Activated CD8-positive, alpha-beta memory T cell treated with anti-CD3 and anti-CD28 coated beads for 24 hours (primary cell): ENCODE measurements around the gene FTL.

Experiments used
- DNase-seq: peaks from one replicate; pipeline ENCODE4 v3.0.0-alpha.2; 2020

FTL gene

GRCh38 chr19:48946463-48947257 is 18.4 kb upstream of the FTL start:
- no peak for DNase-seq

- no peak for DNase-seq
These were observed 17.9 kb upstream of the FTL start for GRCh38 chr19:48947258-48947542.

GRCh38 chr19:48950159-48950558 is 14.9 kb upstream of the FTL start:
- no peak for DNase-seq

GRCh38 chr19:48950830-48951519 is 14.1 kb upstream of the FTL start:
- DNase-seq = no peak

GRCh38 chr19:48953141-48953540 is 12.0 kb upstream of the FTL start:
- no peak for DNase-seq

GRCh38 chr19:48953990-48954594 is 11.0 kb upstream of the FTL start:
- no peak for DNase-seq

- DNase-seq = peak; percentile 98
These were observed 10.4 kb upstream of the FTL start, which contains the start of gene BAX for GRCh38 chr19:48954595-48955307. Gene BAX, plus strand, starts transcription at chr19:48954875. Its CDS starts 54 bp downstream, at chr19:48954929.

- no peak for DNase-seq
These were observed 9.7 kb upstream of the FTL start for GRCh38 chr19:48955308-48955958.

- no peak for DNase-seq
These were observed 7.1 kb upstream of the FTL start for GRCh38 chr19:48958006-48958405.

GRCh38 chr19:48959341-48960239 is 5.5 kb upstream of the FTL start:
- DNase-seq = no peak

GRCh38 chr19:48961051-48961649 is 4.0 kb upstream of the FTL start:
- DNase-seq = no peak

GRCh38 chr19:48961673-48962028 is 3.5 kb upstream of the FTL start:
- no peak for DNase-seq

GRCh38 chr19:48962029-48962848 is 2.9 kb upstream of the FTL start:
- DNase-seq = peak; percentile 72

GRCh38 chr19:48962849-48963165 is 2.3 kb upstream of the FTL start:
- no peak for DNase-seq

- peak; percentile 90 for DNase-seq
These were observed 1.5 kb upstream of the FTL start for GRCh38 chr19:48963371-48964204.

GRCh38 chr19:48964205-48965039 is 687 bp upstream of the FTL start:
- DNase-seq = no peak

- peak; percentile 96 for DNase-seq
These were observed 864 bp downstream of the FTL start for GRCh38 chr19:48965806-48966540.
